SK-N-MC (cell line): ENCODE measurements around the gene EXOG.

Experiments
- EZH2 ChIP-seq: fragments of 200-600 bp; sonication (generic); IDR thresholded peaks from one replicate; pipeline ENCODE4 v1.6.1; 2017; ENCODE audit warnings: antibody characterized with exemption
- FOXP2 ChIP-seq: optimal IDR thresholded peaks from 2 replicates; pipeline ENCODE3; 2011; ENCODE audit warnings: mild to moderate bottlenecking, moderate library complexity; ENCODE audit not compliant: insufficient read depth; ENCODE audit errors: extremely low read length, control extremely low read depth
- POLR2AphosphoS5 ChIP-seq: IDR thresholded peaks from 2 replicates; pipeline ENCODE4 v1.6.1; 2012; ENCODE audit warnings: mild to moderate bottlenecking, low read depth, low read length, borderline replicate concordance

GRCh38 chr3:38478901-38479300 is 17.2 kb upstream of the EXOG start:
- TF ChIP-seq POLR2AphosphoS5: no peak
- no peak for TF ChIP-seq EZH2
- no peak for TF ChIP-seq FOXP2
